Measurements from ENCODE around the gene BTBD2. TPM values are rescaled to one million over a fixed set of nuclear protein-coding genes. Genes with fewer than 3 reads are reported as not detected.

BTBD2 gene
- total and polyA plus RNA-seq, 2 experiments from 2014 or later = 23.8 to 130 TPM

DNA sequence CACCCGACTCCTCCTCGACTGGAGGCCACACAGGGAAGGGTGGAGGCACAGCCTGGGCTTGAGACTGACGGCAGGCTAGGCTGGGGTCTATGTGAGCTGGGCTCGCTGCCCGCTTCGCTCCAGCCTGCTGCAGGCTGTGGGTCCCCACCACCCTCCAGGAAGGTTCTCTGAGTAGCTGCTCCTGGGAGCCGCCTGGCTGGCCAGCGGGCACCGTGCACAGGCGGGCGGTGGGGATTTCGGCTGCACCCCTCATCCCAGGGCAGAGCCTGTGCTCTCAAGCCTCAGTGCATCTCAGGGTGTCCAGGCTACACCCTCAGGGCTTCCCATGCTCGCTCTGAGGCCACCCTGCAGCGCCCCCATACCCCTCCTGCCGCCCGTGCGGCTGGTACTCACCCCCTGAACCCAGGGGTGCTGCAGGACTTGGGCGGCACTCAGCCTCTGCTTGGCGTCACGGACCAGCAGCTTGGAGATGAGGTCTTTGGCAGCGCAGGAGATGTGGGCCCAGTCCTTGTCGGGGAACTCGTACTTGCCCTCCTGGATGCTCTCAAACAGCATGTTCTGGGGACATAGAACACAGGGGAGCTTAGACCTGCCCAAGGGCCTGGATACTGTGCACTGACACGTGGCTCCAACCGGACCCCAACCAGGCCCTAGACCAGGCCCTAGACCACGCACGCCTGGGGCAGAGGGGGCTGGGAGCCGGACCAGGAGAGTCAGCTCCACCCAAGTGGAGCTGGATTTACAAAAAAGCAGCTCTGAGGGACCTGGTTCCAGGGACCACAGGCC is 25.3 kb upstream of the BTBD2 start:
- H3K36me3 ChIP-seq (ENCODE audit: insufficient read depth) = peaks cover 8% of the 10 kb centered on the region; the same call in 1 of the 2 replicates
- H3F3A ChIP-seq (replicated peaks; ENCODE audit: low read depth) = peaks cover 31% of the 10 kb centered on the region
- H3K27me3 Mint-ChIP-seq (ENCODE audit: insufficient read depth, low read depth, poor library complexity) = peaks cover 18% of the 10 kb centered on the region
- peaks cover 9% of the 10 kb centered on the region; the same call in 2 of the 3 replicates for H3K4me1 Mint-ChIP-seq
- TF ChIP-seq STAT1 (IDR thresholded peaks at IDR 0.05; ENCODE audit: unreplicated experiment) = no peak
- no peak for TF ChIP-seq CREB1 (CRISPR knock-in tag; IDR thresholded peaks at IDR 0.05; ENCODE audit: low read depth)
- no peak for TF ChIP-seq EZH2 (IDR thresholded peaks at IDR 0.05; ENCODE audit: low read depth, unreplicated experiment)
- TF ChIP-seq, protein P1, sequence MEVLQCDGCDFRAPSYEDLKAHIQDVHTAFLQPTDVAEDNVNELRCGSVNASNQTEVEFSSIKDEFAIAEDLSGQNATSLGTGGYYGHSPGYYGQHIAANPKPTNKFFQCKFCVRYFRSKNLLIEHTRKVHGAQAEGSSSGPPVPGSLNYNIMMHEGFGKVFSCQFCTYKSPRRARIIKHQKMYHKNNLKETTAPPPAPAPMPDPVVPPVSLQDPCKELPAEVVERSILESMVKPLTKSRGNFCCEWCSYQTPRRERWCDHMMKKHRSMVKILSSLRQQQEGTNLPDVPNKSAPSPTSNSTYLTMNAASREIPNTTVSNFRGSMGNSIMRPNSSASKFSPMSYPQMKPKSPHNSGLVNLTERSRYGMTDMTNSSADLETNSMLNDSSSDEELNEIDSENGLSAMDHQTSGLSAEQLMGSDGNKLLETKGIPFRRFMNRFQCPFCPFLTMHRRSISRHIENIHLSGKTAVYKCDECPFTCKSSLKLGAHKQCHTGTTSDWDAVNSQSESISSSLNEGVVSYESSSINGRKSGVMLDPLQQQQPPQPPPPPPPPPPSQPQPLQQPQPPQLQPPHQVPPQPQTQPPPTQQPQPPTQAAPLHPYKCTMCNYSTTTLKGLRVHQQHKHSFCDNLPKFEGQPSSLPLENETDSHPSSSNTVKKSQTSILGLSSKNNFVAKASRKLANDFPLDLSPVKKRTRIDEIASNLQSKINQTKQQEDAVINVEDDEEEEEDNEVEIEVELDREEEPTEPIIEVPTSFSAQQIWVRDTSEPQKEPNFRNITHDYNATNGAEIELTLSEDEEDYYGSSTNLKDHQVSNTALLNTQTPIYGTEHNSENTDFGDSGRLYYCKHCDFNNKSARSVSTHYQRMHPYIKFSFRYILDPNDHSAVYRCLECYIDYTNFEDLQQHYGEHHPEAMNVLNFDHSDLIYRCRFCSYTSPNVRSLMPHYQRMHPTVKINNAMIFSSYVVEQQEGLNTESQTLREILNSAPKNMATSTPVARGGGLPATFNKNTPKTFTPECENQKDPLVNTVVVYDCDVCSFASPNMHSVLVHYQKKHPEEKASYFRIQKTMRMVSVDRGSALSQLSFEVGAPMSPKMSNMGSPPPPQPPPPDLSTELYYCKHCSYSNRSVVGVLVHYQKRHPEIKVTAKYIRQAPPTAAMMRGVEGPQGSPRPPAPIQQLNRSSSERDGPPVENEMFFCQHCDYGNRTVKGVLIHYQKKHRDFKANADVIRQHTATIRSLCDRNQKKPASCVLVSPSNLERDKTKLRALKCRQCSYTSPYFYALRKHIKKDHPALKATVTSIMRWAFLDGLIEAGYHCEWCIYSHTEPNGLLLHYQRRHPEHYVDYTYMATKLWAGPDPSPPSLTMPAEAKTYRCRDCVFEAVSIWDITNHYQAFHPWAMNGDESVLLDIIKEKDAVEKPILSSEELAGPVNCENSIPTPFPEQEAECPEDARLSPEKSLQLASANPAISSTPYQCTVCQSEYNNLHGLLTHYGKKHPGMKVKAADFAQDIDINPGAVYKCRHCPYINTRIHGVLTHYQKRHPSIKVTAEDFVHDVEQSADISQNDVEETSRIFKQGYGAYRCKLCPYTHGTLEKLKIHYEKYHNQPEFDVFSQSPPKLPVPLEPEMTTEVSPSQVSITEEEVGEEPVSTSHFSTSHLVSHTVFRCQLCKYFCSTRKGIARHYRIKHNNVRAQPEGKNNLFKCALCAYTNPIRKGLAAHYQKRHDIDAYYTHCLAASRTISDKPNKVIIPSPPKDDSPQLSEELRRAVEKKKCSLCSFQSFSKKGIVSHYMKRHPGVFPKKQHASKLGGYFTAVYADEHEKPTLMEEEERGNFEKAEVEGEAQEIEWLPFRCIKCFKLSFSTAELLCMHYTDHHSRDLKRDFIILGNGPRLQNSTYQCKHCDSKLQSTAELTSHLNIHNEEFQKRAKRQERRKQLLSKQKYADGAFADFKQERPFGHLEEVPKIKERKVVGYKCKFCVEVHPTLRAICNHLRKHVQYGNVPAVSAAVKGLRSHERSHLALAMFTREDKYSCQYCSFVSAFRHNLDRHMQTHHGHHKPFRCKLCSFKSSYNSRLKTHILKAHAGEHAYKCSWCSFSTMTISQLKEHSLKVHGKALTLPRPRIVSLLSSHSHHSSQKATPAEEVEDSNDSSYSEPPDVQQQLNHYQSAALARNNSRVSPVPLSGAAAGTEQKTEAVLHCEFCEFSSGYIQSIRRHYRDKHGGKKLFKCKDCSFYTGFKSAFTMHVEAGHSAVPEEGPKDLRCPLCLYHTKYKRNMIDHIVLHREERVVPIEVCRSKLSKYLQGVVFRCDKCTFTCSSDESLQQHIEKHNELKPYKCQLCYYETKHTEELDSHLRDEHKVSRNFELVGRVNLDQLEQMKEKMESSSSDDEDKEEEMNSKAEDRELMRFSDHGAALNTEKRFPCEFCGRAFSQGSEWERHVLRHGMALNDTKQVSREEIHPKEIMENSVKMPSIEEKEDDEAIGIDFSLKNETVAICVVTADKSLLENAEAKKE (CRISPR knock-in tag; IDR thresholded peaks at IDR 0.05) = no peak
- TF ChIP-seq, protein P2, sequence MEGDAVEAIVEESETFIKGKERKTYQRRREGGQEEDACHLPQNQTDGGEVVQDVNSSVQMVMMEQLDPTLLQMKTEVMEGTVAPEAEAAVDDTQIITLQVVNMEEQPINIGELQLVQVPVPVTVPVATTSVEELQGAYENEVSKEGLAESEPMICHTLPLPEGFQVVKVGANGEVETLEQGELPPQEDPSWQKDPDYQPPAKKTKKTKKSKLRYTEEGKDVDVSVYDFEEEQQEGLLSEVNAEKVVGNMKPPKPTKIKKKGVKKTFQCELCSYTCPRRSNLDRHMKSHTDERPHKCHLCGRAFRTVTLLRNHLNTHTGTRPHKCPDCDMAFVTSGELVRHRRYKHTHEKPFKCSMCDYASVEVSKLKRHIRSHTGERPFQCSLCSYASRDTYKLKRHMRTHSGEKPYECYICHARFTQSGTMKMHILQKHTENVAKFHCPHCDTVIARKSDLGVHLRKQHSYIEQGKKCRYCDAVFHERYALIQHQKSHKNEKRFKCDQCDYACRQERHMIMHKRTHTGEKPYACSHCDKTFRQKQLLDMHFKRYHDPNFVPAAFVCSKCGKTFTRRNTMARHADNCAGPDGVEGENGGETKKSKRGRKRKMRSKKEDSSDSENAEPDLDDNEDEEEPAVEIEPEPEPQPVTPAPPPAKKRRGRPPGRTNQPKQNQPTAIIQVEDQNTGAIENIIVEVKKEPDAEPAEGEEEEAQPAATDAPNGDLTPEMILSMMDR (conservative IDR thresholded peaks at IDR 0.05; ENCODE audit: low read depth in 2 of 2) = no peak
- TF ChIP-seq, protein P3, sequence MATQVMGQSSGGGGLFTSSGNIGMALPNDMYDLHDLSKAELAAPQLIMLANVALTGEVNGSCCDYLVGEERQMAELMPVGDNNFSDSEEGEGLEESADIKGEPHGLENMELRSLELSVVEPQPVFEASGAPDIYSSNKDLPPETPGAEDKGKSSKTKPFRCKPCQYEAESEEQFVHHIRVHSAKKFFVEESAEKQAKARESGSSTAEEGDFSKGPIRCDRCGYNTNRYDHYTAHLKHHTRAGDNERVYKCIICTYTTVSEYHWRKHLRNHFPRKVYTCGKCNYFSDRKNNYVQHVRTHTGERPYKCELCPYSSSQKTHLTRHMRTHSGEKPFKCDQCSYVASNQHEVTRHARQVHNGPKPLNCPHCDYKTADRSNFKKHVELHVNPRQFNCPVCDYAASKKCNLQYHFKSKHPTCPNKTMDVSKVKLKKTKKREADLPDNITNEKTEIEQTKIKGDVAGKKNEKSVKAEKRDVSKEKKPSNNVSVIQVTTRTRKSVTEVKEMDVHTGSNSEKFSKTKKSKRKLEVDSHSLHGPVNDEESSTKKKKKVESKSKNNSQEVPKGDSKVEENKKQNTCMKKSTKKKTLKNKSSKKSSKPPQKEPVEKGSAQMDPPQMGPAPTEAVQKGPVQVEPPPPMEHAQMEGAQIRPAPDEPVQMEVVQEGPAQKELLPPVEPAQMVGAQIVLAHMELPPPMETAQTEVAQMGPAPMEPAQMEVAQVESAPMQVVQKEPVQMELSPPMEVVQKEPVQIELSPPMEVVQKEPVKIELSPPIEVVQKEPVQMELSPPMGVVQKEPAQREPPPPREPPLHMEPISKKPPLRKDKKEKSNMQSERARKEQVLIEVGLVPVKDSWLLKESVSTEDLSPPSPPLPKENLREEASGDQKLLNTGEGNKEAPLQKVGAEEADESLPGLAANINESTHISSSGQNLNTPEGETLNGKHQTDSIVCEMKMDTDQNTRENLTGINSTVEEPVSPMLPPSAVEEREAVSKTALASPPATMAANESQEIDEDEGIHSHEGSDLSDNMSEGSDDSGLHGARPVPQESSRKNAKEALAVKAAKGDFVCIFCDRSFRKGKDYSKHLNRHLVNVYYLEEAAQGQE (IDR thresholded peaks at IDR 0.05; ENCODE audit: unreplicated experiment) = no peak
- TF ChIP-seq, protein P4, sequence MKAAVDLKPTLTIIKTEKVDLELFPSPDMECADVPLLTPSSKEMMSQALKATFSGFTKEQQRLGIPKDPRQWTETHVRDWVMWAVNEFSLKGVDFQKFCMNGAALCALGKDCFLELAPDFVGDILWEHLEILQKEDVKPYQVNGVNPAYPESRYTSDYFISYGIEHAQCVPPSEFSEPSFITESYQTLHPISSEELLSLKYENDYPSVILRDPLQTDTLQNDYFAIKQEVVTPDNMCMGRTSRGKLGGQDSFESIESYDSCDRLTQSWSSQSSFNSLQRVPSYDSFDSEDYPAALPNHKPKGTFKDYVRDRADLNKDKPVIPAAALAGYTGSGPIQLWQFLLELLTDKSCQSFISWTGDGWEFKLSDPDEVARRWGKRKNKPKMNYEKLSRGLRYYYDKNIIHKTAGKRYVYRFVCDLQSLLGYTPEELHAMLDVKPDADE (IDR thresholded peaks at IDR 0.05) = no peak
- no peak for TF ChIP-seq ZNF114 (CRISPR knock-in tag; IDR thresholded peaks at IDR 0.05)
- no peak for TF ChIP-seq ZNF331 (CRISPR knock-in tag; IDR thresholded peaks at IDR 0.05; ENCODE audit: low read depth)
- no peak for TF ChIP-seq NANOG (IDR thresholded peaks at IDR 0.05; ENCODE audit: borderline replicate concordance)
- no peak for TF ChIP-seq EZH2phosphoT487 (IDR thresholded peaks at IDR 0.05; ENCODE audit: unreplicated experiment)
- peaks cover 20% of the 10 kb centered on the region; the same call in 2 of the 3 replicates for H3K36me3 Mint-ChIP-seq (ENCODE audit: low read depth)
- H3K4me1 ChIP-seq (ENCODE audit: insufficient read depth) = peaks cover 15% of the 10 kb centered on the region
- no peak for ATAC-seq
- no peak overlapping the region for H2AFZ ChIP-seq
- 0 out of 2 replicates have a peak, but pooled peaks cover 3% of the 10 kb centered on the region for H3K79me2 ChIP-seq (replicated peaks; ENCODE audit: insufficient read depth)
- H3K27ac Mint-ChIP-seq = no peak overlapping the region; the same call in 1 of the 2 replicates
- H3K9me2 ChIP-seq (ENCODE audit: insufficient read depth) = no peaks in the 10 kb centered on the region
- no peak overlapping the region for H3K4me3 ChIP-seq
- peaks cover 7% of the 10 kb centered on the region; the same call in 2 of the 3 replicates for H3K9me3 Mint-ChIP-seq
- H3K4me2 ChIP-seq = peak overlapping the region; percentile 80; the same call in 1 of the 2 replicates
- H3K27ac ChIP-seq (ENCODE audit: low read depth) = peak overlapping the region; percentile 90
- DNase-seq (ENCODE audit: low spot score) = no peak
- peaks cover 6% of the 10 kb centered on the region for H4K20me1 ChIP-seq (replicated peaks; ENCODE audit: insufficient read depth)
- H3K4me3 Mint-ChIP-seq = no peak overlapping the region; the same call in 2 of the 3 replicates
- no peaks in the 10 kb centered on the region for H3K27me3 ChIP-seq (ENCODE audit: insufficient read depth)
